ENCODE data around the gene ATP9B. TPM values are rescaled to one million over a fixed set of nuclear protein-coding genes. Genes with fewer than 3 reads are reported as not detected.

ATP9B gene
- total and polyA plus RNA-seq, 2 experiments from 2014 or later, result 8.5 to 12.8 TPM

DNA sequence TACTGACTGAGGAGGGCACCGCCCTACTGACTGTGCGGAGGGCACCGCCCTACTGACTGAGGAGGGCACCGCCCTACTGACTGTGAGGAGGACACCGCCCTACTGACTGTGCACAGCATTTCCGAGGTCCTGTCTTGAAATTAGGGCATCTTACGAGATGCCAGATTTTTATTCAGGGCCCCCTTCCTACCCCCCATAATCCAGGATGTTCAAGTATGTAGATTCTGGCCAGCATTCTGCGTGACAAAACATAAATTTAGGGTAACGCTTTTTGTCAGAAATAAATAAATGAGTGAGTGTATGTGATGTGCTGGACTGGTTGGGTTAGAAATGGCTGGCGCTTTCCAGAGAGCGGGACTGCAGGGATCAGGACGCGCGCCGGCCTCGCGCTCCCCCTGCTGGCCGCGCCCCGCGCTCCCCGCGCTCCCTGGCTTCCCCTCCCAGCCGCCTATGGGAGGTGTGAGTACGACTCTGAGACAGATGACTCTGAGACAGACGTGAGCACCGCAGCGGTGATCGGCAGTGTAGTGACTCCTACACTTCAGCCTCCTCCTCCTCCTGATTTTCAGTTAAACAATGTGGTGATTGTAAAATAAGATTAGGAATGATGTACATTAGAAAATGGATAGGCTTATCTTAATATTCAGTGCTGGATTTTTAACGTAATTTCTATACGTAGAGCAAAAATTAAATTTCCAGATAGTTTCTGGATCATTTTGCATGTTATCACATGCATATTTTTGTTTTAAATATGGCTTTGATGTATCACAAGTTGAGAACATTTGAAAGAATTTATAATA, 177.3 kb downstream of the ATP9B start:
- Histone ChIP-seq H3K4me2 (ENCODE audit: unreplicated experiment) (peak overlapping the region; percentile 66), H3K9ac (no peak overlapping the region), H4K20me1 (ENCODE audit: insufficient read depth) (no peaks in the 10 kb centered on the region), H3K79me2 (ENCODE audit: insufficient read depth) (no peaks in the 10 kb centered on the region), H3K36me3 (ENCODE audit: low read depth) (no peaks in the 10 kb centered on the region), H3F3A (ENCODE audit: insufficient read depth) (no peaks in the 10 kb centered on the region), H3K9me3 (ENCODE audit: low read depth) (no peaks in the 10 kb centered on the region), H2AFZ (peak overlapping the region; percentile 51), H3K9me2 (ENCODE audit: insufficient read depth) (no peaks in the 10 kb centered on the region), H3K4me1 (ENCODE audit: insufficient read depth) (no peaks in the 10 kb centered on the region), H3K4me3 (peak overlapping the region; percentile 38), H3K27ac (no peak overlapping the region), H3K27me3 (replicated peaks; ENCODE audit: insufficient read depth) (no peaks in the 10 kb centered on the region)
- 33 to 35% methylated on average over 29 to 31 of the region's 31 CpGs for WGBS, 2 experiments (ENCODE audit: low coverage in 1 of 2, low lambda C conversion rate in 2 of 2, missing lambda C conversion rate in 2 of 2)
- DNase-seq, result peak; percentile 83
- no peak for TF ChIP-seq EZH2 (IDR thresholded peaks at IDR 0.05; ENCODE audit: insufficient read depth, poor library complexity, severe bottlenecking)
- no peak for TF ChIP-seq EZH2phosphoT487 (IDR thresholded peaks at IDR 0.05; ENCODE audit: insufficient read depth, low read depth)
- in situ Hi-C loops (cut with MboI), result no loop called here

DNA sequence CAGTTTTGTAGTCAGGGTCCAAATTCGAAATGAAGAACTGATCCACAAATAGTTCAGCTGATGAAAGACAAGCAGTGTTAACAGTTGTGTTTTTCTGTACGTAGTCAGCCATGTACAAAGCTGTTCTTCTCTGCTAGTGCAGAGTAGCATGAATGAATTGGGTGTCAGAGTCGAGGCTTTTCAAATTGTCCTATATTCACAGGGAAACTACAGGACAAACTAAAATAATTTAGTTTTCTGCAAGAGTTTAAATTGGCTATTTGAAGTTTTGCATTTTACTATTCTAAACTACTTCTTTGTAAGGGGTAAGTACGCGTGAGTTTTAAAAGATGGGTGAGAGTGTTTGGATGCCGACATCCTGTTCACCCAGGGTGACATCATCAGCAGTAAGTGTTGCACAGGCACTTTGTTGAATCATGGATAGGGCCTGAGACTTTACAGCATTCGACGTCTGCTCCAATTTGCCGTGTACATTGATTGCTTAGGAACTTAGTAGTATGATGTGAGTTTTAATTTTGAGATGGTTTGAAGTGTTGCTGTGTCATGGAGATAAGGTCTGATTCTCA, 179.4 kb downstream of the ATP9B start:
- no peaks in the 10 kb centered on the region for H3K4me1 ChIP-seq (ENCODE audit: insufficient read depth)
- H3K4me2 ChIP-seq (ENCODE audit: unreplicated experiment), result no peak overlapping the region
- no peaks in the 10 kb centered on the region for H3K9me3 ChIP-seq (ENCODE audit: low read depth)
- DNase-seq, result peak; percentile 4
- no peak overlapping the region for H3K4me3 ChIP-seq
- H3K9me2 ChIP-seq (ENCODE audit: insufficient read depth), result no peaks in the 10 kb centered on the region
- H2AFZ ChIP-seq, result no peak overlapping the region
- no peaks in the 10 kb centered on the region for H3K27me3 ChIP-seq (replicated peaks; ENCODE audit: insufficient read depth)
- no peaks in the 10 kb centered on the region for H4K20me1 ChIP-seq (ENCODE audit: insufficient read depth)
- H3K9ac ChIP-seq, result no peak overlapping the region
- WGBS, 2 experiments (ENCODE audit: low coverage in 1 of 2, low lambda C conversion rate in 2 of 2, missing lambda C conversion rate in 2 of 2), result 97 to 99% methylated on average over 9 of the region's 9 CpGs
- H3K27ac ChIP-seq, result no peak overlapping the region
- no peaks in the 10 kb centered on the region for H3K79me2 ChIP-seq (ENCODE audit: insufficient read depth)
- no peaks in the 10 kb centered on the region for H3K36me3 ChIP-seq (ENCODE audit: low read depth)
- no peak for TF ChIP-seq EZH2phosphoT487 (IDR thresholded peaks at IDR 0.05; ENCODE audit: insufficient read depth, low read depth)
- no peak for TF ChIP-seq EZH2 (IDR thresholded peaks at IDR 0.05; ENCODE audit: insufficient read depth, poor library complexity, severe bottlenecking)
- in situ Hi-C loops (cut with MboI), result no loop called here
- H3F3A ChIP-seq (ENCODE audit: insufficient read depth), result no peaks in the 10 kb centered on the region

DNA sequence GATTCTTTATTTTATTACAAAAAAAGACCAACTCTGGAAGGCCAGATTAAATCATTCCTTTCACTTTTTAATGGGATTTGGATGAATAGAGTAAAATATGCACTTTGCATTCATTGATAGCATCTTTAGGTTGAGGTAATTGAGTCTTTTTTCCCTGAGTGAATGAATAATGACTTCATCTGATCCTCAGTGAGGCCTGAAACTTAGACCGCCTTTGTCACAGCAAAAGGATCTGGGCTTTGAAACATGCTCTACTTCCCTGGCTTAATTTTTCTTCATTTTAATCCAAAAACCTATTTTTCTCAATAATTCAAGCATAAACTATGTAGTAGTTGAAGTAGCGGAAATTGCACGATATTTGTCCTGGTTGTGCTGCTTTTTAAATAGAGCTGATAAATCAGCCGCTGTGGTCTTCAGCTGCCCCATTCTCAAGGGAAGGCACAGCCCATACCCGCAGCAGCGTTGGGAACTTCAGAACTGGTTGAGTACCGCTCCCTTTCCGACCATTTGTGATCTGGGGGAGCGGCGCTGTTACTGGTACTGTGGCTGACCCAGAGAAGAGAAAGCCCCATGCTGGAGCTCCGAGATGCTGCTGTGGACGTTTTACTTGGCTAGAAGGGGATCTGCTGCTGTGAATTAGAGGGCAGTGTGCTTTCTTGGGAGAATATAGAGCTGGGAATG, 181.2 kb downstream of the ATP9B start:
- no peak for TF ChIP-seq EZH2 (IDR thresholded peaks at IDR 0.05; ENCODE audit: insufficient read depth, poor library complexity, severe bottlenecking)
- TF ChIP-seq EZH2phosphoT487 (IDR thresholded peaks at IDR 0.05; ENCODE audit: insufficient read depth, low read depth), result no peak
- no peak overlapping the region for H3K4me2 ChIP-seq (ENCODE audit: unreplicated experiment)
- 84 to 85% methylated on average over 12 of the region's 12 CpGs for WGBS, 2 experiments (ENCODE audit: low coverage in 1 of 2, low lambda C conversion rate in 2 of 2, missing lambda C conversion rate in 2 of 2)
- H3K4me1 ChIP-seq (ENCODE audit: insufficient read depth), result no peaks in the 10 kb centered on the region
- H4K20me1 ChIP-seq (ENCODE audit: insufficient read depth), result no peaks in the 10 kb centered on the region
- H3K27ac ChIP-seq, result no peak overlapping the region
- no peak for DNase-seq
- no peaks in the 10 kb centered on the region for H3K36me3 ChIP-seq (ENCODE audit: low read depth)
- H3K9ac ChIP-seq, result no peak overlapping the region
- H3K9me3 ChIP-seq (ENCODE audit: low read depth), result no peaks in the 10 kb centered on the region
- no peaks in the 10 kb centered on the region for H3K79me2 ChIP-seq (ENCODE audit: insufficient read depth)
- no peaks in the 10 kb centered on the region for H3K9me2 ChIP-seq (ENCODE audit: insufficient read depth)
- H3K4me3 ChIP-seq, result no peak overlapping the region
- no peaks in the 10 kb centered on the region for H3K27me3 ChIP-seq (replicated peaks; ENCODE audit: insufficient read depth)
- H2AFZ ChIP-seq, result no peak overlapping the region
- H3F3A ChIP-seq (ENCODE audit: insufficient read depth), result no peaks in the 10 kb centered on the region
- in situ Hi-C loops (cut with MboI), result no loop called here

DNA sequence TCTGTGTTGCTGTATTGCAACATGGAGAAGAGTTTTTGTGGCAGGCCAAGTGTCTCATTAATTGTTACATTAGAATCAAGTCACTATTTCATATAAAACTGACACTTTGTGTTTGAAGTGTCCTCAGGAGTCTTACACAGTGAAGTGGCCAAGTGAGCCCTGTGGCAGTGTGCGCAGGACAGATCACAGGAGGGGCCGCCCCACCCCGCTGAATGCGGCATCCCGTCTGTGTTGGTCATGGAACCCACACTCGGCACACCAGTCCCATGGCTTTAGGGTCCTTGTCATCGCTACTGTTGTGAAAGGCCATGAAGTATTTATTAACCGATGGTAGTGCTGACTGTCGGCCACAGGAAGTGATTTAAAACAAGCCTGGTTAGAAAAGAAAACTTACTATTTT, 181.8 kb downstream of the ATP9B start:
- in situ Hi-C loops (cut with MboI), result no loop called here
- Histone ChIP-seq H3K4me2 (ENCODE audit: unreplicated experiment) (no peak overlapping the region), H3K9ac (no peak overlapping the region), H3F3A (ENCODE audit: insufficient read depth) (no peaks in the 10 kb centered on the region), H3K79me2 (ENCODE audit: insufficient read depth) (no peaks in the 10 kb centered on the region), H3K4me3 (no peak overlapping the region), H3K36me3 (ENCODE audit: low read depth) (no peaks in the 10 kb centered on the region), H3K9me3 (ENCODE audit: low read depth) (no peaks in the 10 kb centered on the region), H2AFZ (no peak overlapping the region), H4K20me1 (ENCODE audit: insufficient read depth) (no peaks in the 10 kb centered on the region), H3K4me1 (ENCODE audit: insufficient read depth) (no peaks in the 10 kb centered on the region), H3K27me3 (replicated peaks; ENCODE audit: insufficient read depth) (no peaks in the 10 kb centered on the region), H3K27ac (no peak overlapping the region), H3K9me2 (ENCODE audit: insufficient read depth) (no peaks in the 10 kb centered on the region)
- TF ChIP-seq EZH2phosphoT487 (IDR thresholded peaks at IDR 0.05; ENCODE audit: insufficient read depth, low read depth), result no peak
- no peak for TF ChIP-seq EZH2 (IDR thresholded peaks at IDR 0.05; ENCODE audit: insufficient read depth, poor library complexity, severe bottlenecking)
- 76 to 81% methylated on average over 9 of the region's 9 CpGs for WGBS, 2 experiments (ENCODE audit: low coverage in 1 of 2, low lambda C conversion rate in 2 of 2, missing lambda C conversion rate in 2 of 2)
- DNase-seq, result no peak

All from GM23248 (cell line).